HG03139 (cell line): ENCODE results near the gene TNNI3.
"Not testable (repeated sequence)": the region's sequence is repeated elsewhere in the genome, so short reads cannot be mapped to it uniquely, and the experiment has no call there.

Experiments used
- ATAC-seq: cut with Tn5 transposase; IDR thresholded peaks from one replicate; pipeline ENCODE4 v1.9.1; 2021; ENCODE audit not compliant: unreplicated experiment

The TNNI3 gene

DNA sequence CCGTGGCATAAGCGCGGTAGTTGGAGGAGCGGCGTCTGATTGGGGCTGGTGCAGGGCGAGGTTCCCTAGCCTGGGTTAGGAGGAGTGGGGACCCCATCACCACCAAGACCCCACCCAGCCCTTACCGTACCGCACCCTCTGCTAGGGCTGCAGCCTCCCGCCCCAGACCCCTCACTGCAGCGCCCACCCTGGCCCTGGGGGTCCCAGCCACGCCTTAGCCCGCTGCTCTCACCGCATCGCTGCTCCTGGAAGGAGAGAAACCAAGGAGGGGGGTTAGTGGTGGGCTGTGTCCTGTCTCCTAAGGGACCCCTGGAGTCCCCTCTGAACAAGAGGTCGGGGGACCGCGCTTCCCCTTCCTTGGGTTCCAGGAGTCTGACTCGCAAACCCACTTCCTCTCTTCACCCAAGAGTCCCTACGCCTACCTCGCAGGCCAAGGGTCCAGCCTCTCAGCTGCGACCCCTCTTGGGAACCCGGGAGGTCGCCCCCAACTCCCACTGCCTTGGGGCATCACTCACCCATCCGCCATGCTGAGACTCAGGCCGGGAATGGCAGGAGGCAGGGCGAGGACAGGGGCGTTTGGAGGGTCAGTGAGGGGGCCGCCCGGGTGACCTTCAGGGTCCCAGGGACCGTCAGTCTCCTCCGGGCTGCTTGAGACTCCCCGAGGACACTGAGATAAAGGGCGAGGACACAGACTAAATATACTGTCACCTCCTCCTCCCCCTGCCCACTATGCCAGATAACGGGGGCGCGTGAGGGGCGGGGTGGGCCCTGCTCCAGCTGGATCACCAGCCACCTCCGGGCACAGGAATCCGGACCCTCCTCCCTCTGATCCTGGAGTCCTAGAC, at the start of gene TNNI3:
Gene TNNI3 (minus strand): TSS at position 669 of the 845 bp plus-strand sequence. CDS start 143 bp downstream, at position 526.
- ATAC-seq = no peak

DNA sequence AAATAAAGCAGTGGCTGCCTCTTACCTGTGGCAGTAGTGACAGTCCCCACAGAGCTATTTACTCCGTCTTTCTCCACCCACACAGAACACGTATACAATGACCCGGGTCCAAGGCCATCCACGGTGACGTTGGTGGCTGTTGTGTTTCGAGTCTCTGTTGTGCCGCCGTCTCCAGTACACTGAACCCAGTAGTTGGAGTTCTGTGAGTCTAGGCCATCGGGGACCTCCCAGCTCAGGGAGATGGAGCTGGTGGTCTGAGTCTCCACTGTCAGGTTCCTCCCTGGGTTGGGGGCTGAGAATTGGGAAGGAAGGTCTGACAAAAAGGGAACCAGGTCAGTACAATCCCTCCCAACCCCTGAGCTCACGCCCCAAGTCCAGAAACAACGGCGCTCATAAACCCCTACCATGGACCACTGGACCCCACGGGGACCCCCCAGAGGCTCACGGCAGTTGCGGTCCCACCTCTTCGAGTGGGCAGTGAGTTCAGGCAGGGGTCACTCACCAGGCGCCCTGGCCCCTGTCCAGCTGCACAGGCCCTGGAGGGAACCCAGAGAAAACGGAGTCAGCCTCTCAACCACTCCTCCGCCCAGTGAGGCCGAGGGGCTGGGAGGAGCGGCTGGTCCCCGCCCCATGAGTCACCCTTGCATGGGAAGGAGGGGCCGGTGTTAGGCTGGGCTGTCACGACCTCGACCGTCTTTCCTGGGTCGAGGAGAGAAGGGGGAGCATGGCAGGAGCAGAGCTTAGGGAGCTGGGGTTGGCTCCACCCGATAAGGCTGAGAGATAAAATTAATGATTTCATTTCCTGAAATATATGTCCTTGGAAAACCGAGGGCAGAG, 49.4 kb upstream of the TNNI3 start:
- no peak for ATAC-seq

DNA sequence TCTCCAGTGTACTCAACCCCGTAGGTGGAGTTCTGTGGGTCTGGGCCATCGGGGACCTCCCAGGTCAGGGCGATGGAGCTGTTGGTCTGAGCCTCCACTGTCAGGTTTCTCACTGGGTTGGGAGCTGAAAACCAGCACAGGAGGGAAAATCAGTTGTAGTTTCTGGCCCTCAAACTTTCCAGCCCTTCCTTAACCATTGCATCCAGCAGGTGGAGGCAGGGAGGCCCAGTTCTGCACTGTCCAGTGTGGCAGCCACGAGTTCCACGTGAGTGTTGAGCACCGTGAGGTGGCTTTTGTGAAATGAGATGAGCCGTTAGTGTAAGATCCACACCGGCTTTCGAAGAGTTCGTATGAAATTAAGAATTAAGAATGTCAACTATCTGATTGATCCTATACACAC, 44.7 kb upstream of the TNNI3 start:
- not testable (repeated sequence) for ATAC-seq

DNA sequence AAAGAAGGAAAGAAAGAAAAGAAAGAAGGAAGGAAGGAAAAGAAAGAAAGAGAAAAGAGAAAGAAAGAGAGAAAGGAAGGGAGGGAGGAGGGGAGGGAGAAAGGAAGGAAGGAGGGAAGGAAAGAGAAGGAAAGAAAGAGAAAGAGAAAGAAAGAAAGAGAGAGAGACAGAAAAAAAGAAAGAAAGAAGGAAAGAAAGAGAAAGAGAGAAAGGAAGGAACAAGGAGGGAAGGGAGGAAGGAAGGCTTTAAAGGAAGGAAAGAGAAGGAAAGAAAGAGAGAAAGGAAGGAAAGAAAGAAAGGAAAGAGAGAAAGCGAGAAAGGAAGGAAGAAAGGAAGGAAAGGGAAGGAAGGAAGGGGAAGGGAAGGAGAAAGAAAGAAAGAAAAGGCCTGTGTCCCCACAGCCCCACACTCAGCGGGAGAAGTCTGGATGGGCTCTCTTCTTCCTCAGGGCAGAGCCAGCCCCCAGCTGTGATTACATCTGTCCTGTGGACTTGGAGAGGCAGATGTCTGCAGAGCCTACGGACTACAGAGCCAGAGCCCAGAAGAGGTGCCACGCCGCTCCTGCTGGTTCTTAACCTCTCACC, 42.2 kb upstream of the TNNI3 start:
- no peak for ATAC-seq

DNA sequence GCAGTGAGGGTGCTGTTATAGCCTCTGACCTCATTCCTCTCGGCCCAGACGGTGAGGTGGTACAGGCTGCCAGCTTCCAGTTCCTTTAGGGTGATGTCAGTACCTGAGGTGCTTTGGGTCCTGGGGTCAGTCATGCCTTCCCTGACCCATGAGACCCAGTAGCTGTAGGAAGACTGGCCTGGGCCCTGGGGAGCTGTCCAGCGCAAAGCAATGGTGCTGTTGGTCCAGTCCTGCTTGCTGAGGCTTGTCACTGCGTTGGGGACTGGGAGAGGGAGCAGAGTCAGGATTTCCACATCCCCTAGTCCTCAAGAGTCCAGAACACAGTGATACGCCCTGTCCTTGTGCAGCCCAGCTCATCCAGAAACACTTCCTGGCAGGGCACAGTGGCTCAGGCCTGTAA, 41.1 kb upstream of the TNNI3 start:
- no peak for ATAC-seq

DNA sequence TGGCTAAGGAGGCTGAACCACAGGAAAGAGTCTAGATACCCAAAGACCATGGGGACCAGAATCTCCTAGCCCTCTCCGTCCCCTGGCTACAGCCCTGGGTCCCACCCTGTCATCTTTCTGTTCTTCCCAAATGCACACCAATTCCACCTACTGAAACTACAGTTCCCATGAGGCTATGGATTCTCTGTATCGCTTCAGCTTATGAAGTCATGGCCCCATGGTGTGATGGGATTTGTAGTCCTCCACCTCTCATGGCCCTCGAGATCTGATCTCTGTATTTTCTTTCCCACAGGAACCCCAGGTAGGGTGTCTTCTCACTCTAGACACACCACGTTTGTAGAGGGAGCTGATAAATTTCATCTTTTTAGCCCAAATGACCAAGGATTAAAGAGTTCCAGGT, 40.0 kb upstream of the TNNI3 start:
- ATAC-seq = no peak

DNA sequence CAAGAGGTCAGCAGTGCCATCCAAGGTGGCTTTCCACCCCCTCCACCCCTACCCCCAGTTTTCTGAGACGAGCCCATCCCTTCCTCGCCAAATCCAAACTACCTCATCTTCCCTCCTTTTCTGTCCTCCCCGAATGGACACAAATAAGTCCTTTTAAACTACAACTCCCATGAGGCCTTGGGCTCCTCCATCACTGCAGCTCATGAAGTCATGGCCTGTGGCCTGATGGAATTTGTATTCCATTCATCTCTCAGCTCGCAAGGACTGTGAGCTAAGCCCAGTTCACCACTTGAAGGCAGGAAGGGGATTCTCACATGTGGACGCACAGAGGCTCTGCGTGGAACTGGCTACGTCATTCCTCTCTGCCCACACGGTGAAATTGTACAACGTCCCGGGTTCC, 39.3 kb upstream of the TNNI3 start:
- no peak for ATAC-seq

DNA sequence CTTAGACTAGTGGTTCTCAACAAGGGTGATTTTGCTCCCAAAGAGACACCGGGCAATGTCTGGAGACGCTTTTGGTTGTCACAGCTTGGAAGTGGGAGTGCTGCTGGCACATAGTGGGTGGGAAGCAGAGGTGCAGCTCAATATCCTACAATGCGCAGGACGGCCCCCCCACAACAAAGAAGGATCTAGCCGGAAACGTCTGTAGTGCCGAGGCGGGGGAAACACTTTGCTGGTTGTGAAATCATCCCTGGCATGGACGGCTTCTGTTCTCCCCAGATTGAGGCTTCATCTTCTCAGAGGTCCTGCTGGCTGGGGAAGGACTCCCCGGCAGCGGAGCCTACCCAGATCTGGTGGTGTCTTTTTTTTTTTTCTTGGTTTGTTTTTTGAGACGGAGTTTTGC, 35.9 kb upstream of the TNNI3 start:
- no peak for ATAC-seq

DNA sequence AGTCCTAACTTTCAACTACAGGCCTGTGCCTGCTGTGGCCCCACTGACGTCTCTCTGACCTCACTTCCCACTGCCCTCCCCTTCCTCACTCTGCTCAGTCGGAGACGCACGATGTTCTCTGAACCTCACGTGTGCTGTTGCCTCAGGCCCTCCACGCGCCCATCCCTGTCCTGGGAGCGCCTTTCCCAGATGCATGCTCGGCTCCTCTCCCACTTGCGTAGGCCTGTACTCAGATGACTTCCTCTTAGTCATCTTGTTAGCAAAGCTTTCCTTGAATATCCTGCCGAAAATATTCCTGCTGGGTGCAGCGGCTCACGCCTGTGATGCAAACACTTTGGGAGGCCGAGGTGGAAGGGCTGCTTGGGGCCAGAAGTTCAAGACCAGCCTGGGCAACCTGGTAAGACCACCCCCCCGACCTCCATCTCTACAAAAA, 31.9 kb upstream of the TNNI3 start:
- no peak for ATAC-seq

DNA sequence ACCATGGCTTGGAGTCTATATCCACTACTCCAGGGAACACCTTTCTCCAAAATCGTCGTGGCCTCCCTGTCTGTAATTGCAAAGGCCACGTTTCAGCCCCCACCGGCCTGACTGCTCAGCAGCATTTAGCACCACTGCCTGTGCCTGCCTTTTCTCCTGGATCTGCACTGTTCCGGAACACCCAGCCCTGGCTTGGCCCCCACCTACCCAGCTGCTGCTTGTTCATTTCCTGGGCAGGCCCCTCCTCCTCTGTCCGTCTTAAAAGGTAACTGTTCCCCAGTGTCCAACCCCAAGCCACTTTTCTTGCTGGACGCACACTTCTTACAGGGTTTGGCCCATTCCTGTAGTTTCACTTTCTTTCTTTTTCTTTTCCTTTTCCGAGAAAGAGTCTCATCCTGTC, 31.1 kb upstream of the TNNI3 start:
- no peak for ATAC-seq

DNA sequence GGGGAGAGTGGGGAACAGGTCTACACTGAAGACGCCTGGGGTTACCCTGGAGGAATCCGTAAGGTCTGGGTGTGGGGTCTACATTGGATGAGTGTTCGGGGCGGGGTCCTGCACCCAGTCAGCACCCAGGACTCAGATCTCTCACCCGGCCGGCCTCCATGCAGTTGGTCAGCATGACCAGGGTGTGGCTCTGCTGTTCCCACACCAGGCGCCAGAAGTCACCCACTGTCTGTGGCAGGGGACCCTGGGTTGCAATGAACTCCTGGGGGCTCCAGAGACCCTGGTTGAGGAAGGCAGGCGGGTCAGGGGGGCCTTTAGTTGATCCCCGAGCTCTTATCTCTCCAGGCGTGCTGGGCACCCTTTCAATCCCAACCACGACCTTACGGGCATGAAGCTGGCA, 28.5 kb upstream of the TNNI3 start:
- ATAC-seq = no peak

DNA sequence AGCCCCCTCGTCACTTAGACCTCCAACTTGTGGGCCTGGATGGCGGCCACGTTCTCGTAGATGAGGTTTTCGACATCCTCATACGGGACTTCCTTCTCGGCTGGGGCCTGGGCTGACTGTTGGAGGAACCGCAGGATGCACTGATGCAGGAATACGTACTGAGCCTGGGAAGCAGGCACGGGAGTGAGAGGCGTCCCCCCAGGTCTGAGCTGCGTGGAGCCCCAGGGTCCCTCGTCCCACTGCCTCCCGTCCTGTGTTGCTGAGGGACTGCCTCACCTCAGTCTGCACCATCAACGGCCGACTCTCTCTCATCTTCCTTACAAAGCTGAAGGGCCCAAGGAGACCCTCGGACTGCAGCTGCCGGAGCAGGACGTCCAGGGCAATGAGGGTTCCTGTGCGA, 24.2 kb upstream of the TNNI3 start:
- ATAC-seq = no peak

DNA sequence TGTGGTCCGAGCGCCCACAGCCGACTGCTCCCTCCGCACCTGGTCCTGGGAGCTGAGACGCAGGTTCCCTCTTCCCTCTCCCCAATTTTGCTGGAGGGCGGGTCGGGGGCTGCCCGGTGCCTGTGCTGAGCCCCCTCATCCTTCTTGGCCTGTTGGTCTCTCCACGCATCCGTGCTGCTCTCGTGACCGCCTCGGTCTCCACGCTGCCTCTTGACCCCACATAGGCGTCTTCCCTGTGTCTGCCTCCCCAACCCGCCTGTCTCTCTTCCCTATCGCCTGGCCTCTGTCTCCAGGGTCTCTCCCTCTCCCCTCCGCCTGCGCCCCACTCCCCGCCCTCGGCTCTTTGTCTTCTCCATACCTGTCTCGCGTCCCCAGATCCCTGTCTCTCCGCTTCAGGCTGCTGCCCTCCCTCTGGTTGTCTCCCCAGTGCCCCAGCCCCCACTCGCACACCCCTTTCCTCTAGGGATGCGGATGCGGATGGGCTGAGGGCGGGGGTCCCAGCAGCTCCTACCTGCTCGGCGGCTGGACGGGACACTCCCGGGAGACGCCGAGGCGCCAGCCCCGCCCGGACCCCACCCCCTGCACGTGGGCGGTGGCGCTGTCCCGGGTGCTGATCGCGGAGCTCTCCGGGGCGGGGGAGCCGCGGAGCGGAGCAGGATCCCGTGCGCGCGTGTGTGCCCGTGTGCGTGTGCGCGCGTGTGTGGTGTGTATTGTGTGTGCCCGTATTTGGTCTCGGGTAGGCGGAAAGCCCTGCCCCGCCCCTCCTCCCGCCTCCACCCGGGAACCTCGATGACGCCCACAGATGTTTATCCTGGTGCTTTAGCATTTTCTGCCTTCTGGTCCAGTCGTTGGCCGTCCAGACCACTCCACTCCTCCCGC, 22.3 kb upstream of the TNNI3 start, which contains the start of gene SYT5:
Gene SYT5 (minus strand): TSS at position 684 of the 879 bp plus-strand sequence. CDS start 1,248 bp downstream, outside the sequence.
- no peak for ATAC-seq

DNA sequence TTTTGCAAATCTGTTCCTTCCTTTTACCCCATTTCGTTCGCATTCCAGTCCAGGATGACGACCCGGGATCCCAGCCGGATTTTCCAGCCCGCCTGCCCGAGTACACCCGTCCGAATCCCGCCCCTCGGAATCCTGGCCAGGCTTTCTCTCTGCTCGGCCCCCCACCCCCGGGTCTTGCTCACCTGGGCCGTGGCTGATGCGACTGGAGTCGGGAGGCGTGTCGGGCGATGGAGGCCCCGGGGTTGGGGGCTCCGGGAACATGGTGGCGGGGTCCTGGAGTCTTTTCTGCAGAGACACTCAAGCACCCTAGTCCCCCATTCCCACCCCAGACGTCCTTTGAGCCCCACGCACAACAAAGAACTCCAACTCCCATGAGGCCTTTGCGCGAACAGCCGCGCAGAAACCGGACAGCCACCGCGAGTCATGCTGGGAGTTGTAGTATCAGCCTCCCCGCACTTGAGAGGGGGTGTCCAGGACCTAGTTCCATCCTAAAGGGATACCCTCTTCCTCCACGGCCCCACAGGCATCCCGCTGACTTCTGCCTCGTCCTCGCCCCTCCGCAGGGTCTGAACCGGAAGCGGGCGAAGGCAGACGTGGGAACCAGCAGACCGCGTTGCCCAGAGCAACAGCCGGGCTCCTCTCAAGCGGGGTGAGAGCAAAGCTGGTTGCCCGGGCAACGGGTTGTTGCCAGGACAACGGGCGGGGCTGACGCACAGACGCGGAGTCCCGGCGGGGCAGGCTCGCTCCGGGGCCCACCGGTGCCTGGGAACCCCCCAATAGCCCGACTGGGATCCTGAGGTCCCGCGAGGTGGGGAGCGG, 21.5 kb upstream of the TNNI3 start:
- ATAC-seq = peak; percentile 62

DNA sequence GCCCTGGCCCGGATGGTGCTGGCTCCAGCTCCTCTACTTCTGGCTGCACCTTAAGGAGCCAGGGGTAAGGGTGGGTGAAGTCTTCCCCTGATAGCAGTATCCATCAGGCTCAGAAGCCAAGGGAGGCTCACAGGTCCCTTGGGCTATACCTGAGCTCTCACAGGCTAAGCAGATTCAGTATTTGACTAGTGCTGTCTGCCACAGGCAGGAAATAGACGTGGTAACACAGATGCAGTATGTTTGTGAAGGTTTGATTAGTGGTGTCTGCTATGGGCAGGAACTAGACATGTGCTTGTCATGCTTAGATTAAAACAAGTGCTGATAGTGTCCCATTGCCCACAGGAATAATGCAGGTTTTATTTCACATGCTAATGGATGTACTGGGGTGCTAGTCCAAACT, 18.5 kb upstream of the TNNI3 start:
- ATAC-seq = no peak

DNA sequence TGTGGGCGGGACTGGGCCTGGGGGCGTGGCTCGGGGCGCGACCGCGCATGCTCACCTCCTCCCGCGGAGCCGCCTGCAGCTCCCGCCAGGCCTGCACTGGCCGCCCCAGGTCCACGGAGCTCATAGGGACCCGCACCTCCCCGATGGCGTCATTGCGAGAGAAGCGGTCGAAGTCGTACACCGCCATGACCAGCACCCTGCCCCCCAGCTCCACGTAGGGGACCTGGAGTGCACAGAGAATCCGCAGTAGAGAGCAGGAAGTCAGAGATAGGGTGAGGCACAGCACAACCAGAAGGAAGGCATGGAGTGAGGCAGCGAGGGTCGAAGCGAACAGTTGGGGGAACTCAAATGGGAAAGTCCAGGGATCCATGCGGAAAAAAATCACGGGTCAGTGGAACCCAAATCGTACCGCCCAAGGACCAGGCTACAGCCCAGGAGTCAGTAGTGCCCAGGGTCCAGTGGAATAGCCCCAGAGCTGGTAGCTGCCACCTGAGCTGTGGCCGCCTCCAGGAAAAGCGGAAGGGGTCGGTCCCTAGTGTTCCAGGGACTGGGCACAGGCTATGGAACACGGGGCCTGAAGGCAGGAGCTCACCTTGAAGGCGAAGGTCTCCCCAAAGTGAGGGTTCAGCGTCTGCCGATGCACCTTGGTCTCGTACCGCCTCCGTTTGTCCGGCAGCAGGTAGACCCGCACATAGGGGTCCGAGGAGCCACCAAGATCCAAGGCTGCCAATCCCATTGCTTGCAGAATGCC, 17.8 kb upstream of the TNNI3 start:
- no peak for ATAC-seq

DNA sequence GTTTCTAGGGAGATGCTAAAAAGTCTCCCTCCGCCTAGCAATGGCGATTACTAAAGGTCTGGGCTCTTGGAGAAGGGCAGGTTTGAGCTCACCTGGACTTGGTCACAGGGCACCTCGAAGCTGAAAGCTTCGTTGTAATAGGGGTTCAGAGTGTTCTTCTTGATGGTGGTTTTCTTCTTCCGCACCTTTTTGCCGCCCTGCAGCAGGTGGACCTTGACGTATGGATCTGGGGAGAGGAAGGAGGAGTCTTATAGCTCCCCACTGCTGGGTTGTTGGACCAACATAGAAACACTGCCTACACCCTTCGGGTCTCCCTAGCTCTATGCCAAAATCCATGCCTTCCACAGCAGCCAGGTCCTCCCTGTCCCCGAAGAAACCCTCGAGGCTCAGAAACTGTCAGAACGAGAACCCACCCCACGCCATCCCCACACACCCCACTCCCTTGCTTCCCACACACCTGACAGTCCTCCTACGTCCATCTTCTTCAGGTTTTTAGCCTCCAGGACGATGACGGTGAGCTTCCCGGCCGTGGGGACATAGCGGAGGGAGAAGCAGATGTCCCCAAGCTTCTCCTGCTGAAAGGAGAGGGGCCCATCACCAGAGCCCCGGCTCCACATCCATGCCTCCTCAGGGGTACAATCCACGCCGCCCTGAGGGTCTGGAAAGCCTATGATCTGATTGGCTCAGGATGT, 17.0 kb upstream of the TNNI3 start:
- ATAC-seq = no peak

DNA sequence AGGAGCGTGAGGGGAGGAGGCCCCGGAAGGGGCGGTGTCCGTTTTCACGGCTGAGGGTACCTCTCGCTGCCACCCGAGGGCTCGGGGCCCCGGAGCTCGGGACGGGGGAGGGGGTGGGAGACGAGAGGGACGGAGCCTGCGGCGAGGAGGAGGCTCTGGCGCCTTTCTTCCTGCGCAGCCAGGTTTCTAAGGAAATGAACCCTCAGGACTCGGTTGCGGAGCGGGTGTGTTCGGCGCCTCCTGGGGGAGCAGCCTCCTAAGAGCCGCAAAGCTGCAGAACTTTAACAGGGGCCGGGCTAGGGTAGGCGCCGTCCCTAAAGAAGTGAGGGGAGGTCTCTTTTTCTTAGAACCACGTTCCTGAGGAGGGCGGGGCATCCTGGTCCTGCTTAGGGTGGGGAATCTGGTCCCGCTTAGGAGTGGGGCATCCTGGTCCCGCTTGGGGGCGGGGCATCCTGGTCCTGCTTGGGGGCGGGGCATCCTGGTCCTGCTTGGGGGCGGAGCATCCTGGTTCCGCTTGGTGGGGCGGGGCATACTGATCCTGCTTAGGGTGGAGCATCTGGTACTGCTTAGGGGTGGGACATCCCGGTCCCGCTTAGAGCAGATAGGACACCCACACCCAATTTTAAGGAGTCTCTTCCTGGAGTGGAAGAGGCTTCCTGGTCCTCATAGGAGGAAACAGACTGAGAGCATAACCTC, 16.3 kb upstream of the TNNI3 start:
- no peak for ATAC-seq
